ENCODE results near the gene DDIAS. TPM values are rescaled to one million over a fixed set of nuclear protein-coding genes. Genes with fewer than 3 reads are reported as not detected.

The DDIAS gene
- total and polyA plus RNA-seq, 2 donors (not counting 1 experiment from before 2014, with no cell fraction given), result 1.7 to 3.3 TPM

DNA sequence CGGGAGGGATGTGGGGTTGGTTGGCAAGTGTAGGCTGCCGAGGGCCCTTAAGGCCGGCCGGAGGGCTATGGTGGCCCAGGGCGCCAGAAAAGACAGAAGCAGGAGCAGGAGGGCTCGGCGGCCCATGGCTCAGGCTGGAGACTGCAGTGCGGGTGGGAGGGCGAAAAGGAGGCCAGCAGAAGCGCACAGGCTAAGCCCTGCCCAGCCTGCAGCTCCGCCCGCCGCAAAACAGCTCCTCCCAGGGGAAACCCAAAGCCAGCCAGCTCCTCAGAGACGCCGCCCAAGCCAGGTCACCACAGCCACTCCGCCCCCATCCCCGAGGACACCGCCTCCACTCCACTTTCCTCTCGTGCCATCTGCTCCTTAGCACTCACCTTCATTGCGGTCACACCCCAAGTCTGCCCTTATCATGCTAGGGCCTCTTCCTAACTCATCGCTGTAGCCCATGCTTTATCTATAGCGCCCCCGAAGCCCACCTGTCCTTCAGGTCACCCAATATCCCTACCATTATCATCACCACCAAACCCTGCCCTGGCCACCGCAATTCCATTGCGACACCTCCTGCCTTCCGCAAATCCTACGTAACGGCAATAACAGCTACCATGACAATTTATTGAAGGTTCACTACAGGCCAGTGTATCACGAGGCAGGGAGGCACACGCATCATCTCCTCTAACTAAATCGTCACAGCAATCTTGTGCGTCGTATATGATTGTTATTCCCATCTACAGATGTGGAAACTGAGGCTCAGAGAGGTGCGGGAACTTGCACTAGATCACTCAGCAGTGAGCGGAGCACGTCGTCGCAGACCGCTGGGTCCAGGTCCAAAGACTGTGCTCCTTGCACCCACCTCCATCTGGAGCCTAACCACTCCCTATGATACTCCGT lies 1.0 kb upstream of the DDIAS start, which contains the start of gene PRCP:
TSS of gene PRCP (minus strand) at position 154 of the 888 bp plus-strand sequence. CDS start at position 126, 28 bp downstream.
- Histone ChIP-seq H3K36me3 (replicated peaks in 1 of 2; ENCODE audit: control extremely low read depth in 1 of 2, control insufficient read depth in 1 of 2, extremely low read depth in 1 of 2, insufficient read depth in 2 of 2, low read length in 1 of 2) (peaks cover 0 to 2% of the 10 kb centered on the region in 2 experiments), H3K79me2 (ENCODE audit: control insufficient read depth, insufficient read depth, low read length) (peaks cover 45% of the 10 kb centered on the region), H3K4me3 (ENCODE audit: control extremely low read depth in 1 of 5, extremely low read depth in 1 of 5, insufficient read depth in 1 of 5, low read depth in 2 of 5, low read length in 4 of 5) (peak within 1 kb of the TSS; percentile 54 to 97 (median 93)), H3K4me1 (ENCODE audit: control insufficient read depth in 2 of 2, insufficient read depth in 2 of 2, low read length in 2 of 2) (peaks cover 46 to 50% of the 10 kb centered on the region in 2 donors), H3K9ac (ENCODE audit: low read length) (peak within 1 kb of the TSS; percentile 78), H2AFZ (ENCODE audit: insufficient read depth, low read depth, low read length, poor library complexity, severe bottlenecking) (peak within 1 kb of the TSS; percentile 89), H3K27me3 (replicated peaks in 1 of 4; ENCODE audit: control extremely low read depth in 1 of 4, control insufficient read depth in 3 of 4, insufficient read depth in 4 of 4, low read length in 3 of 4) (no peaks in the 10 kb centered on the region), H4K20me1 (ENCODE audit: control insufficient read depth, insufficient read depth, low read length, poor library complexity, severe bottlenecking) (peaks cover 4% of the 10 kb centered on the region), H3K27ac (ENCODE audit: low read length in 2 of 2) (peak within 1 kb of the TSS; percentile 94 to 95), H3K4me2 (replicated peaks; ENCODE audit: low read depth, low read length, poor library complexity, severe bottlenecking) (peak within 1 kb of the TSS; percentile 83), H3K9me3 (ENCODE audit: control extremely low read depth in 1 of 3, control insufficient read depth in 2 of 3, insufficient read depth in 1 of 3, low read length in 2 of 3) (peaks cover 0 to 5% (median 5%) of the 10 kb centered on the region in 3 donors)
- peak within 1 kb of the TSS; percentile 99 for H3K27ac Mint-ChIP-seq
- CTCF ChIA-PET, result interaction anchor here (0.6 to 12.3 kb wide), 20 partner anchors 8 to 825 kb away, joined by 3 to 135 read pairs (median 4); partner anchors contain the start of gene PCF11
- peaks cover 52% of the 10 kb centered on the region for H3K4me1 Mint-ChIP-seq
- H3K27me3 Mint-ChIP-seq, result no peaks in the 10 kb centered on the region
- intact Hi-C loops (cut with micrococcal nuclease), result loop anchor here (1.0 kb wide), 8 partner anchors 20 to 386 kb away; partner anchors contain the start of genes ANKRD42, CCDC90B and RAB30
- H3K9me3 Mint-ChIP-seq (ENCODE audit: insufficient read depth), result no peaks in the 10 kb centered on the region
- TF ChIP-seq EZH2 (IDR thresholded peaks at IDR 0.05; ENCODE audit: borderline replicate concordance, insufficient read depth, low read depth, low read length, poor library complexity, severe bottlenecking), result no peak
- TF ChIP-seq, protein P1, sequence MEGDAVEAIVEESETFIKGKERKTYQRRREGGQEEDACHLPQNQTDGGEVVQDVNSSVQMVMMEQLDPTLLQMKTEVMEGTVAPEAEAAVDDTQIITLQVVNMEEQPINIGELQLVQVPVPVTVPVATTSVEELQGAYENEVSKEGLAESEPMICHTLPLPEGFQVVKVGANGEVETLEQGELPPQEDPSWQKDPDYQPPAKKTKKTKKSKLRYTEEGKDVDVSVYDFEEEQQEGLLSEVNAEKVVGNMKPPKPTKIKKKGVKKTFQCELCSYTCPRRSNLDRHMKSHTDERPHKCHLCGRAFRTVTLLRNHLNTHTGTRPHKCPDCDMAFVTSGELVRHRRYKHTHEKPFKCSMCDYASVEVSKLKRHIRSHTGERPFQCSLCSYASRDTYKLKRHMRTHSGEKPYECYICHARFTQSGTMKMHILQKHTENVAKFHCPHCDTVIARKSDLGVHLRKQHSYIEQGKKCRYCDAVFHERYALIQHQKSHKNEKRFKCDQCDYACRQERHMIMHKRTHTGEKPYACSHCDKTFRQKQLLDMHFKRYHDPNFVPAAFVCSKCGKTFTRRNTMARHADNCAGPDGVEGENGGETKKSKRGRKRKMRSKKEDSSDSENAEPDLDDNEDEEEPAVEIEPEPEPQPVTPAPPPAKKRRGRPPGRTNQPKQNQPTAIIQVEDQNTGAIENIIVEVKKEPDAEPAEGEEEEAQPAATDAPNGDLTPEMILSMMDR (IDR thresholded peaks at IDR 0.05), result no peak
- peak; percentile 94 for DNase-seq
- POLR2A ChIA-PET, result interaction anchor here (0.6 to 2.5 kb wide), 11 partner anchors 11 to 385 kb away, joined by 3 to 25 read pairs (median 4); partner anchors contain the start of genes CCDC90B, PCF11 and RAB30
- WGBS (ENCODE audit: insufficient coverage), result under 1% methylated on average over 40 of the region's 40 CpGs
- peak; percentile 73 for ATAC-seq (ENCODE audit: low read depth)
- H3K4me3 Mint-ChIP-seq, result peak within 1 kb of the TSS; percentile 100
